ENCODE data around the gene CAMSAP1. TPM values are rescaled to one million over a fixed set of nuclear protein-coding genes. Genes with fewer than 3 reads are reported as not detected.
"Not testable (repeated sequence)": the region's sequence is repeated elsewhere in the genome, so short reads cannot be mapped to it uniquely, and the experiment has no call there.

CAMSAP1 gene
- polyA plus RNA-seq, 1 donor from 2014 or later = 58.5 TPM

DNA sequence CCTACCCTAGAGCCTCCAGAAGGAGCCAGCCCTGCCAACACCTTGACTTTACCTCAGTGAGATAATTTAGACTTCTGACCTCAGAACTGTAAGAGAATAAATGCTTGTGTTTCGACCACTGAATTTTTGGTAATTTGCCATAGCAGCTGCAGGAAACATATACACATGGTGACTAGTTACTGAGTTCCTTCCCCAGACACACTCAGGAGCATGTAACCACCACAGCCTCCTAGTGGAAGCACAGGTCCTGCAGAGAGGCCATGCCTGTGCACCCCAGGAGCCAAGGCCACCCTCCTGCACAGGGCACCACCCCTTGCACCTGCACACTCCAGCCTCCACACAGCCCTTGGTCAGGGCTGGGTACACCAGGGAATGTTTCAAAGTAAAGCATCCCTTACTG, 7.6 kb upstream of the CAMSAP1 start:
- peaks cover 15% of the 10 kb centered on the region for H3K9me3 ChIP-seq (ENCODE audit: low read length)
- TF ChIP-seq SMC3 (conservative IDR thresholded peaks at IDR 0.05; ENCODE audit: poor library complexity) (no peak), POLR2AphosphoS5 (IDR thresholded peaks at IDR 0.05) (no peak), EZH2 (IDR thresholded peaks at IDR 0.05; ENCODE audit: borderline replicate concordance, insufficient read depth, low read length, poor library complexity, severe bottlenecking) (no peak), RAD21 (conservative IDR thresholded peaks at IDR 0.05) (no peak), EP300 (conservative IDR thresholded peaks at IDR 0.05; ENCODE audit: poor library complexity, severe bottlenecking) (no peak), MXI1 (conservative IDR thresholded peaks at IDR 0.05; ENCODE audit: poor library complexity, severe bottlenecking) (no peak), TAF1 (IDR thresholded peaks at IDR 0.05; ENCODE audit: low read depth) (no peak)
- TF ChIP-seq, protein P1, sequence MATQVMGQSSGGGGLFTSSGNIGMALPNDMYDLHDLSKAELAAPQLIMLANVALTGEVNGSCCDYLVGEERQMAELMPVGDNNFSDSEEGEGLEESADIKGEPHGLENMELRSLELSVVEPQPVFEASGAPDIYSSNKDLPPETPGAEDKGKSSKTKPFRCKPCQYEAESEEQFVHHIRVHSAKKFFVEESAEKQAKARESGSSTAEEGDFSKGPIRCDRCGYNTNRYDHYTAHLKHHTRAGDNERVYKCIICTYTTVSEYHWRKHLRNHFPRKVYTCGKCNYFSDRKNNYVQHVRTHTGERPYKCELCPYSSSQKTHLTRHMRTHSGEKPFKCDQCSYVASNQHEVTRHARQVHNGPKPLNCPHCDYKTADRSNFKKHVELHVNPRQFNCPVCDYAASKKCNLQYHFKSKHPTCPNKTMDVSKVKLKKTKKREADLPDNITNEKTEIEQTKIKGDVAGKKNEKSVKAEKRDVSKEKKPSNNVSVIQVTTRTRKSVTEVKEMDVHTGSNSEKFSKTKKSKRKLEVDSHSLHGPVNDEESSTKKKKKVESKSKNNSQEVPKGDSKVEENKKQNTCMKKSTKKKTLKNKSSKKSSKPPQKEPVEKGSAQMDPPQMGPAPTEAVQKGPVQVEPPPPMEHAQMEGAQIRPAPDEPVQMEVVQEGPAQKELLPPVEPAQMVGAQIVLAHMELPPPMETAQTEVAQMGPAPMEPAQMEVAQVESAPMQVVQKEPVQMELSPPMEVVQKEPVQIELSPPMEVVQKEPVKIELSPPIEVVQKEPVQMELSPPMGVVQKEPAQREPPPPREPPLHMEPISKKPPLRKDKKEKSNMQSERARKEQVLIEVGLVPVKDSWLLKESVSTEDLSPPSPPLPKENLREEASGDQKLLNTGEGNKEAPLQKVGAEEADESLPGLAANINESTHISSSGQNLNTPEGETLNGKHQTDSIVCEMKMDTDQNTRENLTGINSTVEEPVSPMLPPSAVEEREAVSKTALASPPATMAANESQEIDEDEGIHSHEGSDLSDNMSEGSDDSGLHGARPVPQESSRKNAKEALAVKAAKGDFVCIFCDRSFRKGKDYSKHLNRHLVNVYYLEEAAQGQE (IDR thresholded peaks at IDR 0.05; ENCODE audit: borderline replicate concordance) = no peak
- TF ChIP-seq, protein P2, sequence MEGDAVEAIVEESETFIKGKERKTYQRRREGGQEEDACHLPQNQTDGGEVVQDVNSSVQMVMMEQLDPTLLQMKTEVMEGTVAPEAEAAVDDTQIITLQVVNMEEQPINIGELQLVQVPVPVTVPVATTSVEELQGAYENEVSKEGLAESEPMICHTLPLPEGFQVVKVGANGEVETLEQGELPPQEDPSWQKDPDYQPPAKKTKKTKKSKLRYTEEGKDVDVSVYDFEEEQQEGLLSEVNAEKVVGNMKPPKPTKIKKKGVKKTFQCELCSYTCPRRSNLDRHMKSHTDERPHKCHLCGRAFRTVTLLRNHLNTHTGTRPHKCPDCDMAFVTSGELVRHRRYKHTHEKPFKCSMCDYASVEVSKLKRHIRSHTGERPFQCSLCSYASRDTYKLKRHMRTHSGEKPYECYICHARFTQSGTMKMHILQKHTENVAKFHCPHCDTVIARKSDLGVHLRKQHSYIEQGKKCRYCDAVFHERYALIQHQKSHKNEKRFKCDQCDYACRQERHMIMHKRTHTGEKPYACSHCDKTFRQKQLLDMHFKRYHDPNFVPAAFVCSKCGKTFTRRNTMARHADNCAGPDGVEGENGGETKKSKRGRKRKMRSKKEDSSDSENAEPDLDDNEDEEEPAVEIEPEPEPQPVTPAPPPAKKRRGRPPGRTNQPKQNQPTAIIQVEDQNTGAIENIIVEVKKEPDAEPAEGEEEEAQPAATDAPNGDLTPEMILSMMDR (IDR thresholded peaks at IDR 0.05; ENCODE audit: poor library complexity, severe bottlenecking) = no peak
- peaks cover 30% of the 10 kb centered on the region for H3K36me3 ChIP-seq (ENCODE audit: insufficient read depth, low read length)
- H3K27ac ChIP-seq (ENCODE audit: low read length) = no peak overlapping the region
- H3K9me2 ChIP-seq (ENCODE audit: insufficient read depth, low read length) = no peaks in the 10 kb centered on the region
- no peak overlapping the region for H2AFZ ChIP-seq (ENCODE audit: low read depth, low read length)
- no peaks in the 10 kb centered on the region for H4K20me1 ChIP-seq (ENCODE audit: insufficient read depth)
- H3F3A ChIP-seq (ENCODE audit: insufficient read depth, low read length, poor library complexity, severe bottlenecking) = no peaks in the 10 kb centered on the region
- no peak overlapping the region for H3K9ac ChIP-seq (ENCODE audit: low read length)
- no peaks in the 10 kb centered on the region for H3K27me3 ChIP-seq (ENCODE audit: insufficient read depth, low read depth, low read length)
- peaks cover 11% of the 10 kb centered on the region for H3K79me2 ChIP-seq (replicated peaks; ENCODE audit: insufficient read depth, low read length)
- H3K4me2 ChIP-seq (ENCODE audit: low read length) = no peak overlapping the region
- H3K4me3 ChIP-seq (ENCODE audit: low read length) = no peak overlapping the region

- H2AFZ ChIP-seq (ENCODE audit: low read depth, low read length); H3K27me3 ChIP-seq (ENCODE audit: insufficient read depth, low read depth, low read length); H3K9ac ChIP-seq (ENCODE audit: low read length); H3K4me2 ChIP-seq (ENCODE audit: low read length); H3K9me2 ChIP-seq (ENCODE audit: insufficient read depth, low read length); H3F3A ChIP-seq (ENCODE audit: insufficient read depth, low read length, poor library complexity, severe bottlenecking); H4K20me1 ChIP-seq (ENCODE audit: insufficient read depth); H3K4me3 ChIP-seq (ENCODE audit: low read length); H3K27ac ChIP-seq (ENCODE audit: low read length): not testable (repeated sequence)
- H3K9me3 ChIP-seq (ENCODE audit: low read length) = peaks cover 15% of the 10 kb centered on the region
- peaks cover 29% of the 10 kb centered on the region for H3K36me3 ChIP-seq (ENCODE audit: insufficient read depth, low read length)
- peaks cover 30% of the 10 kb centered on the region for H3K79me2 ChIP-seq (replicated peaks; ENCODE audit: insufficient read depth, low read length)
Measured at GRCh38 chr9:135911233-135911632, 3.9 kb upstream of the CAMSAP1 start.

- no peak overlapping the region for H3K4me2 ChIP-seq (ENCODE audit: low read length)
- H3K27me3 ChIP-seq (ENCODE audit: insufficient read depth, low read depth, low read length) = no peaks in the 10 kb centered on the region
- peaks cover 24% of the 10 kb centered on the region for H3K36me3 ChIP-seq (ENCODE audit: insufficient read depth, low read length)
- peaks cover 15% of the 10 kb centered on the region for H3K9me3 ChIP-seq (ENCODE audit: low read length)
- H3K27ac ChIP-seq (ENCODE audit: low read length) = no peak overlapping the region
- H3K9me2 ChIP-seq (ENCODE audit: insufficient read depth, low read length) = no peaks in the 10 kb centered on the region
- peaks cover 34% of the 10 kb centered on the region for H3K79me2 ChIP-seq (replicated peaks; ENCODE audit: insufficient read depth, low read length)
- H3K9ac ChIP-seq (ENCODE audit: low read length) = no peak overlapping the region
- H3F3A ChIP-seq (ENCODE audit: insufficient read depth, low read length, poor library complexity, severe bottlenecking) = no peaks in the 10 kb centered on the region
- no peaks in the 10 kb centered on the region for H4K20me1 ChIP-seq (ENCODE audit: insufficient read depth)
- H3K4me3 ChIP-seq (ENCODE audit: low read length) = peak overlapping the region; percentile 94
- H2AFZ ChIP-seq (ENCODE audit: low read depth, low read length) = no peak overlapping the region
- TF ChIP-seq EZH2 (IDR thresholded peaks at IDR 0.05; ENCODE audit: borderline replicate concordance, insufficient read depth, low read length, poor library complexity, severe bottlenecking) = no peak
- TF ChIP-seq TAF1 (IDR thresholded peaks at IDR 0.05; ENCODE audit: low read depth) = no peak
- TF ChIP-seq, protein P2 (IDR thresholded peaks at IDR 0.05; ENCODE audit: poor library complexity, severe bottlenecking) = no peak
- TF ChIP-seq SMC3 (conservative IDR thresholded peaks at IDR 0.05; ENCODE audit: poor library complexity) = no peak
Measured at GRCh38 chr9:135910757-135911156, 3.4 kb upstream of the CAMSAP1 start.

All from neural cell (in vitro differentiated cells).